Subcutaneous abdominal adipose tissue (tissue), 5 donors: ENCODE results near the gene TBKBP1.
A peak's percentile ranks its signal among the peaks of the same experiment; 100 is the strongest.

ENCODE experiments used
- H3K27ac ChIP-seq: one replicate; pipeline ENCODE4 v1.7.0; 2013; ENCODE audit warnings: low read depth, mild to moderate bottlenecking, inconsistent platforms, low read length, moderate library complexity
- H3K27me3 ChIP-seq, 5 donors: one replicate each; pipeline ENCODE4 v1.7.0; 2013; ENCODE audit warnings: low read length in 5 of 5, inconsistent platforms in 1 of 5; ENCODE audit not compliant: control insufficient read depth in 5 of 5, insufficient read depth in 4 of 5
- H3K36me3 ChIP-seq, 5 donors: one replicate each; pipeline ENCODE4 v1.7.0; 2013; ENCODE audit warnings: low read length in 5 of 5; ENCODE audit not compliant: control insufficient read depth in 5 of 5, insufficient read depth in 5 of 5
- H3K4me1 ChIP-seq, 5 donors: one replicate each; pipeline ENCODE4 v1.7.0; 2013; ENCODE audit warnings: low read length in 5 of 5, mild to moderate bottlenecking in 3 of 5, moderate library complexity in 1 of 5; ENCODE audit not compliant: control insufficient read depth in 5 of 5, insufficient read depth in 5 of 5
- H3K4me3 ChIP-seq, 5 donors: one replicate each; pipeline ENCODE4 v1.7.0; 2013; ENCODE audit warnings: low read length in 5 of 5, low read depth in 1 of 5
- H3K9ac ChIP-seq, 5 donors: one replicate each; pipeline ENCODE4 v1.7.0; 2013; ENCODE audit warnings: low read length in 5 of 5, mild to moderate bottlenecking in 4 of 5, moderate library complexity in 3 of 5
- H3K9me3 ChIP-seq, 5 donors: one replicate each; pipeline ENCODE4 v1.7.0; 2013; ENCODE audit warnings: low read length in 5 of 5; ENCODE audit not compliant: control insufficient read depth in 5 of 5
- donor health status: healthy.
- donor health status: healthy.
- donor health status: healthy.
- donor health status: healthy.
- donor health status: healthy.

Gene TBKBP1

DNA sequence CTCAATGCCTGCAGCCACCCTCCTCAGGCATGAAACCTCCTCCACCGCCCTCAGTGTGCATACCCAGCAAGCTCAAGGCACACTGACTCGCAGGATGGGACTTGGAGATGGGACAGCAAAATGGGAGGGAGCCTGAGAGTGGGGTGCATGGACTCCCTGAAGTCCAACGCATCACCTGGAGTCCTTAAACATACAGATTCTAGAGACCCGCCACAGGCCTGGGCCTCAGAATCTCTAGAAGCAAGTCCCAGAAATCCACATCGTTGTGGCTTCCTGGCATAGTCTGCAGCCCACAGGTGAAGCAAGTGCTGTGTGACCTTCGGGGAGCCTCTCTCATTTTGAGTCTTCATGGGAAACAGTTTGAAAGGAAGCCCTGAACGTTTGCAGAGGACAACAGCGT is 35.5 kb downstream of the TBKBP1 start:
- no peaks in the 10 kb centered on the region for H3K9me3 ChIP-seq
- no peak overlapping the region for H3K4me3 ChIP-seq
- H3K4me1 ChIP-seq: peaks cover 0 to 17% (median 8%) of the 10 kb centered on the region in 5 donors
- H3K36me3 ChIP-seq: no peaks in the 10 kb centered on the region
- peaks cover 13 to 56% (median 48%) of the 10 kb centered on the region in 5 donors for H3K27me3 ChIP-seq
- no peak overlapping the region for H3K9ac ChIP-seq
- no peak overlapping the region for H3K27ac ChIP-seq

DNA sequence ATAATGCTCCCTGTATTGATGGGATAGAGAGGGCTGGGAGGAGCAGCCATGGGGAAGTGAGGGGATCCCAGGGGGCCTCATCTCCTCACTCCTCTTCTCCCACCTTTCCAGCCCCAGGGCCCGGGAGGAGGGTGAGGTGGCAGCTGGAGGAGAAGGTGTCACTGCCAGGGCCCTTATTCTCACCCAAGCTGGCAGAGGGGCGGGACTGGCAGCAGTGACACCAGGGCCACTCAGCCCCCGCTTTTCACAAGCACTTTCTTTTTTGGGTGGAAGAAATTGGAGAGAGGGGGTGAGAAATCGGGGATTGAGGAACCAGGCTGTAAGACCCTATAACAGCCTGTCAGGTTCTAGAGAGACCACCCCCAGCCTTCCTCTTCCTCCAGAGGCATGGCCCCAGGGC is 36.7 kb downstream of the TBKBP1 start:
- peaks cover 15 to 51% (median 49%) of the 10 kb centered on the region in 5 donors for H3K27me3 ChIP-seq
- H3K4me1 ChIP-seq: peaks cover 0 to 17% (median 8%) of the 10 kb centered on the region in 5 donors
- H3K9me3 ChIP-seq: no peaks in the 10 kb centered on the region
- H3K27ac ChIP-seq: no peak overlapping the region
- no peak overlapping the region for H3K4me3 ChIP-seq
- H3K36me3 ChIP-seq: no peaks in the 10 kb centered on the region
- H3K9ac ChIP-seq: no peak overlapping the region

DNA sequence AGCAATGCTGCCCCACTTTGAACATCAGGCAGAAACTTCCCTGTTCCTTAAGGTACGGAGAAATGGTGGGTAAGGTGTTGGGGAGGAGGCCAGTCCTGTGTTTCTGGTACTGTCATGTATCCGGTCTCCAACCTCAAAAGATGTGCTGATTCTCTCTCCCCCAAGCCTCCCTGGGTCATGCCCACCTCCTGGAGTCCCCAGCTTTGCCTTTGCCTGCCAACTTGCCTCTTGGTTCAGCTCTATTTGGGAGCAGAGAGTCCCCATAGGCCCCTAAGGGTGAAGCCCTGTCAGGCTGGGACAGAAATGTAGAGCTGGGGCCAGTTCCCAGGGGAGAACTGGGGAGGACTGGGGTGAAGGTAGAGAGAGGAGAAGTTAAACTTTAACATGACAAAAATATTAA is 37.4 kb downstream of the TBKBP1 start:
- no peak overlapping the region for H3K4me3 ChIP-seq
- peaks cover 0 to 17% (median 8%) of the 10 kb centered on the region in 5 donors for H3K4me1 ChIP-seq
- no peaks in the 10 kb centered on the region for H3K9me3 ChIP-seq
- H3K27ac ChIP-seq: no peak overlapping the region
- no peak overlapping the region for H3K9ac ChIP-seq
- H3K36me3 ChIP-seq: no peaks in the 10 kb centered on the region
- peaks cover 18 to 48% (median 44%) of the 10 kb centered on the region in 5 donors for H3K27me3 ChIP-seq

DNA sequence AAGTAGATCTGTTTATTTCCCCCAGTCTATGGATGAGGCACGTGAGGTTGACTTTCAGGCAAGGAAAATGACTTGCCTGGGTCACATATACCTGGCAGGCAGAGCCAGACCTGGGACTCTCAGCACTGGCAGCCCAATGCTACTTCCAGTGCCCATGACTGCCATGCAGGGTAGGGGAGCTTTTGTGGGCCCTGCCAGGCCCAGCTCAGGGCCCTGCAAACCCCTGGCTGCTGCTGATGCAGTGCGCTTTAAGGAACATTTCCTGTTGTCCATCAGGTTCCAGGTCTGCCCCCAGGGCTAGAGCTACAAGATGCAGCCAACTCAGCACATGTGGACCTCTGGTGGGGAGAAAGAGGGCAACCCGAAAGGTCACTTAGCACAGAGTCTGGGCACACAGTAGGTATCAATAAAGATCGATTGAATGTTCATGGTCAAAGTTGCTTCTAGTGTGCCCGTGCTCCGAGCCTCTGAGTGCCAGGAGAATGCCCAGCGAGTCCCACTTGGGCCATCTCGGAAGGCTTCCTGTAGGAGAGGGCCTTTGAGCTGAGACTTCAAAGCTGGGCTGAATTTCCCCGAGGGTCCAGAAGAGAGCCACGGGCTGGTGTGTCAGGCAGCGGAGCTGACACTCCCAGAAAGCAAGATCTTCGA is 38.6 kb downstream of the TBKBP1 start:
- Histone ChIP-seq H3K27me3 (peaks cover 15 to 44% (median 41%) of the 10 kb centered on the region in 5 donors), H3K36me3 (no peaks in the 10 kb centered on the region), H3K4me3 (peak overlapping the region in 3 of 5 donors; percentile 2 to 57 (median 6)), H3K9ac (no peak overlapping the region), H3K9me3 (no peaks in the 10 kb centered on the region), H3K27ac (no peak overlapping the region), H3K4me1 (peaks cover 0 to 17% (median 8%) of the 10 kb centered on the region in 5 donors)

GRCh38 chr17:47733047-47733673 is 39.2 kb downstream of the TBKBP1 start, which contains the start of gene TBX21:
TBX21 (plus strand) TSS chr17:47733236; CDS start chr17:47733455, 219 bp downstream.
- Histone ChIP-seq H3K9ac (peak within 1 kb of the TSS in 1 of 5 donors; percentile 28), H3K4me3 (peak within 1 kb of the TSS; percentile 2 to 57 (median 43)), H3K27ac (no peak within 1 kb of the TSS), H3K27me3 (peaks cover 13 to 44% (median 41%) of the 10 kb centered on the region in 5 donors), H3K4me1 (peaks cover 0 to 17% (median 8%) of the 10 kb centered on the region in 5 donors), H3K36me3 (no peaks in the 10 kb centered on the region), H3K9me3 (no peaks in the 10 kb centered on the region)

DNA sequence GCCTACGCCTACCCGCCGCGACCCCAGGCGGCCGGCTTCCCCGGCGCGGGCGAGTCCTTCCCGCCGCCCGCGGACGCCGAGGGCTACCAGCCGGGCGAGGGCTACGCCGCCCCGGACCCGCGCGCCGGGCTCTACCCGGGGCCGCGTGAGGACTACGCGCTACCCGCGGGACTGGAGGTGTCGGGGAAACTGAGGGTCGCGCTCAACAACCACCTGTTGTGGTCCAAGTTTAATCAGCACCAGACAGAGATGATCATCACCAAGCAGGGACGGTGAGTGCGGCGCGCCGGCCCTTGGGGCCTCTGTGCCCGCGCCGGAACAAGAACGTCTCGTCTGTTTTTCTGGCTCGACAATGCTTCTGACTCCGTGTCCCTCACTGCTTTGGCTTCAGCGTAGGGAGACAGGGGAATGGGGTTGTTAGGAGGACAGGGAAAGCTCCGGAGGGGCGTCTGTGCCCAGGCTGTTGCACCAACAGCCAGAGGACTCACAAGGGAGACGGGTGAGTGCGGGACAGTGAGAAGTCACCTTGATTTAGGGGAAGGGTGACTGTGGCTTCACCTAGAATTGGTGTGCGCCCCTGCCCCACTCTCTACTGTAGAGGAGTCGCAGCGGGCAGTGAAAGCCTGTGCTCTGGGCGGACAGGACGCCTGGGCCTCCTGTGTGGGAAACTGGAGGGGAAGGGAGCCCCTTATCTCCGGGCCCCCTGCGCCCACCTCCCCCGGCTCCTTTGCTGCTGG is 39.9 kb downstream of the TBKBP1 start:
- peaks cover 13 to 44% (median 39%) of the 10 kb centered on the region in 5 donors for H3K27me3 ChIP-seq
- H3K9me3 ChIP-seq: no peaks in the 10 kb centered on the region
- peaks cover 0 to 17% (median 8%) of the 10 kb centered on the region in 5 donors for H3K4me1 ChIP-seq
- H3K27ac ChIP-seq: no peak overlapping the region
- peak overlapping the region in 4 of 5 donors; percentile 11 to 57 (median 46) for H3K4me3 ChIP-seq
- H3K9ac ChIP-seq: peak overlapping the region in 1 of 5 donors; percentile 28
- H3K36me3 ChIP-seq: no peaks in the 10 kb centered on the region

GRCh38 chr17:47735139-47735464 is 41.1 kb downstream of the TBKBP1 start:
- Histone ChIP-seq H3K9me3 (no peaks in the 10 kb centered on the region), H3K4me1 (peaks cover 0 to 17% (median 8%) of the 10 kb centered on the region in 5 donors), H3K27ac (no peak overlapping the region), H3K36me3 (no peaks in the 10 kb centered on the region), H3K27me3 (peaks cover 13 to 44% (median 35%) of the 10 kb centered on the region in 5 donors), H3K9ac (no peak overlapping the region), H3K4me3 (peak overlapping the region in 1 of 5 donors; percentile 16)

GRCh38 chr17:47735536-47736011 is 41.6 kb downstream of the TBKBP1 start:
- Histone ChIP-seq H3K27ac (no peak overlapping the region), H3K27me3 (peaks cover 13 to 40% (median 31%) of the 10 kb centered on the region in 5 donors), H3K9ac (no peak overlapping the region)

GRCh38 chr17:47736501-47737495 is 42.8 kb downstream of the TBKBP1 start:
- Histone ChIP-seq H3K27ac (no peak overlapping the region), H3K27me3 (peaks cover 13 to 34% (median 22%) of the 10 kb centered on the region in 5 donors), H3K4me3 (no peak overlapping the region), H3K36me3 (no peaks in the 10 kb centered on the region), H3K9ac (no peak overlapping the region), H3K9me3 (no peaks in the 10 kb centered on the region), H3K4me1 (peaks cover 0 to 17% (median 8%) of the 10 kb centered on the region in 5 donors)

More at GRCh38 chr17:47735536-47736011, 41.6 kb downstream of the TBKBP1 start:
- H3K4me1 ChIP-seq: peaks cover 0 to 17% (median 8%) of the 10 kb centered on the region in 5 donors
- H3K9me3 ChIP-seq: no peaks in the 10 kb centered on the region
- H3K4me3 ChIP-seq: no peak overlapping the region
- no peaks in the 10 kb centered on the region for H3K36me3 ChIP-seq
